ENCODE results near the gene MEF2A.

MEF2A gene

DNA sequence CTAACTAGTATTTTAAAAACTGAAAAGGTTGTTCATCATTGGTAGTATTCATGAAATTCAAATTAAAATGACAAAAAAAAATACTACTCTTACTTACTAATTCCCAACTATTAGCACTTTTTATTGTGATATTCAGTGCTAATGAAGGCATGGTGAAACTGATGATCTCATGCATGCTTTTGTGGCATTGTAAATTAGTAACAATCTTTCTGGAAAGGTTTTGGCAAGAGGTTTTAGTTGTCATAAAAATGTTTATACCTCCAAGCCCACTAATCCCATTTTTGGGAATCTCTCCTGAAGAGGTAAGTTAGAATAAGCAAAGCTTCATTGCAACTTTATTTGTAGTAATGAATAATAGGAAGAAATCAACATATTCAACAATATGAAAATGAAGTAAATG, 114.5 kb downstream of the MEF2A start:
- H3K4me3 Mint-ChIP-seq = no peak overlapping the region
- no peaks in the 10 kb centered on the region for H3K9me3 Mint-ChIP-seq
- H3K27me3 Mint-ChIP-seq = no peaks in the 10 kb centered on the region
- H3K27ac Mint-ChIP-seq = peak overlapping the region; percentile 62
- peaks cover 45% of the 10 kb centered on the region for H3K4me1 Mint-ChIP-seq
- peaks cover 23% of the 10 kb centered on the region for H3K36me3 Mint-ChIP-seq

DNA sequence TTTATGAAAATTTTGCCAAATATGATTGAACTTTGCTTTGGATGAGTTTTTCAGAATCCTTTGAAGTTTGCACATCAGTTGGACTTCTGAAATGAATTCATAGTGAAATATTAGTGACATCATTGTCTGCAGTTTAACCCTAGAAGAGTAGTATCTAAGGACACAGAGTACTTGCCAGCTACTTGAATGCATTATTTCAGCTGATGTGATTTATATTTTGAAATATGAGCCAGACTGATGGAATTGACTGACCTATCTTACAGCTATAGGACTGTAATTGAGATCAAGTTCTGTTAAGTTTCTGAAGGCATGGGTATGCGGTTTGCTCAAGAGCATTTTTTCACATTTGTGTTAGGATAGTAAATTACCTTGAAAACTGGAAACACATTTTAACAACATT, 116.2 kb downstream of the MEF2A start:
- Mint-ChIP-seq H3K4me1 (peaks cover 56% of the 10 kb centered on the region), H3K4me3 (no peak overlapping the region), H3K27ac (peak overlapping the region; percentile 68), H3K36me3 (peaks cover 33% of the 10 kb centered on the region), H3K27me3 (no peaks in the 10 kb centered on the region), H3K9me3 (no peaks in the 10 kb centered on the region)

DNA sequence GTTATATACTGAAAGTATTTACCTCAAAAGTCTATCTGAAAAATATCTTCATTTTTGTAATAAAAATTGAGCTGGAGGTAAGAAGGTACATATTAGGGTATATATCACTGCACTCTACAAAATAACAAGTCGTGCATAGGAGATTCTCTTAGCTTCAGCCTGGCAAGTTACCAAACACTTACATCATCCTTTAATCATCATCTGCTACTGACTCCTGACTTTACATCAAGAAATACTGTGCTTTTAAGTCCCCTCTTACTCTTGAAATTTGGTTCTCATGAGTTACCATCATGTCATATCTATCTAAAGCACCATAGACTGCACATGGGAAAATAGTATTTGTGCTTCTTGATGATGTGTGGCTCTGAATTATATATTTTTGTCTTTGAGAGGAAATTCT, 116.7 kb downstream of the MEF2A start:
- H3K9me3 Mint-ChIP-seq = no peaks in the 10 kb centered on the region
- H3K27me3 Mint-ChIP-seq = no peaks in the 10 kb centered on the region
- H3K4me1 Mint-ChIP-seq = peaks cover 58% of the 10 kb centered on the region
- no peak overlapping the region for H3K4me3 Mint-ChIP-seq
- H3K36me3 Mint-ChIP-seq = peaks cover 29% of the 10 kb centered on the region
- peak overlapping the region; percentile 68 for H3K27ac Mint-ChIP-seq

DNA sequence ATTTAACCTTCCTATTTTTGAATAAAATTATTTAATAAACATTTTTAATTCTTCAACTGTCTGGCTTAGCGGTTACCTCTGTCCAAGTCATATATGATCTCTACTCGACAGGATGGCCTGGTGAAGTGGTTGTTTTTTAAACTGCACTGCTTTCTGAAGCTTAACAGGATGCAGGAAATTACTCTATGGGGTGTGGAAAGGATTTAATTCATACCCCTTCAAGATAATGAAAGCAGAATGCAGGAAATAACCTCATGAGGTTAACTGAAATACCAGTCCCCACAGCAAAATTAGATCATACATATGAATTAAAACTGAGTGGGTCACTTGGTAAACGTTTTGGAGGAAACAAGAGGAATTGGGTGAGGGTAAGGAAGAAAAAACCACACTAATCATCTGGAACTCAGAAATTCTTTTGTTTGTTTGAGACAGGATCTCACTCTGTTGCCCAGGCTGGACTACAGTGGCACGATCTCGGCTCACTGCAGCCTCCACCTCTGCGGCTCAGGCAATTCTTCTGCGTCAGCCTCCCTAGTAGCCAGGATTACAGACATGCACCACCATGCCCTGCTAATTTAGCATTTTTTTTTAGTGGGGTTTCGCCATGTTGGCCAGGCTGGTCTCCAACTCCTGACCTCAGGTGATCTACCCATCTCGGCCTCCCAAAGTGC, 117.4 kb downstream of the MEF2A start:
- no peaks in the 10 kb centered on the region for H3K27me3 Mint-ChIP-seq
- peak overlapping the region; percentile 59 for H3K4me3 Mint-ChIP-seq
- peaks cover 60% of the 10 kb centered on the region for H3K4me1 Mint-ChIP-seq
- H3K27ac Mint-ChIP-seq = peak overlapping the region; percentile 94
- H3K9me3 Mint-ChIP-seq = no peaks in the 10 kb centered on the region
- peaks cover 30% of the 10 kb centered on the region for H3K36me3 Mint-ChIP-seq

DNA sequence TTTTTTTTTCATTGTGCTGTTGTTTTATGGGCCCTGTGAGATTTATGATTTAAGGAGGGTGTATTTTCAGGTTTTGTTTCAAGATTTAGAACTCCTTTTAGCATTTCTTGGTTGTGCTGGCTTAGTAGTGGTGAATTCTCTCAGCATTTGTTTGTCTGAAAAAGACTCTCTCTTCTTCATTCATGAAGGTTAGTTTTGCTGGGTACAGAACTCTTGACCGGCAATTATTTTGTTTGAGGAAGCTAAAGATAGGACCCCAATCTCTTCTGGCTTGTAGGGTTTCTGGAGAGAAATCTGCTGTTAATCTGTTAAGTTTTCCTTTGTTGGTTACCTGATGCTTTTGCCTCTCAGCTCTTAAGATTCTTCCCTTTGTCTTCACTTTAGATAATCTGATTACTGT, 120.5 kb downstream of the MEF2A start:
- peaks cover 52% of the 10 kb centered on the region for H3K4me1 Mint-ChIP-seq
- peak overlapping the region; percentile 32 for H3K27ac Mint-ChIP-seq
- no peaks in the 10 kb centered on the region for H3K9me3 Mint-ChIP-seq
- peaks cover 35% of the 10 kb centered on the region for H3K36me3 Mint-ChIP-seq
- H3K4me3 Mint-ChIP-seq = no peak overlapping the region
- no peaks in the 10 kb centered on the region for H3K27me3 Mint-ChIP-seq

DNA sequence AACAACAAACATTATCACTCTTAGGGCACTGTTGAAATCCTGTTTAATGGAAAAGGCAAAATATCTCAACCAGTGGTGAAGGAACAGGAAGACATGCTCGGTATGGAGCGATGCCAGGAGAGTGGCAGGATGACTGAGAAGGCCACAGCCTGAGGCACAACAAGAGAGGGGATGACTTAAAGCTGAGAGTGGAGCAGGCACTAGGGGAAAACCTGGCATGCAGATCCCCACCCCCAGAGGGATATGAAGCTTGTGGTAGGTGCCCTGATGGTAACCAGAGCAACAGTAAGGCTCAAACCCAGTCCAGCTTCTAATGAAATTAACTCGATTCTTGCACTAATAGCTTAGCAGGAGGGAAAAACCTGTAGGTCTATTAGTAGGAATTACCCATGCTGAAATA, 127.0 kb downstream of the MEF2A start:
- H3K36me3 Mint-ChIP-seq = peaks cover 29% of the 10 kb centered on the region
- no peak overlapping the region for H3K4me3 Mint-ChIP-seq
- H3K27ac Mint-ChIP-seq = no peak overlapping the region
- no peaks in the 10 kb centered on the region for H3K27me3 Mint-ChIP-seq
- H3K9me3 Mint-ChIP-seq = no peaks in the 10 kb centered on the region
- no peaks in the 10 kb centered on the region for H3K4me1 Mint-ChIP-seq

DNA sequence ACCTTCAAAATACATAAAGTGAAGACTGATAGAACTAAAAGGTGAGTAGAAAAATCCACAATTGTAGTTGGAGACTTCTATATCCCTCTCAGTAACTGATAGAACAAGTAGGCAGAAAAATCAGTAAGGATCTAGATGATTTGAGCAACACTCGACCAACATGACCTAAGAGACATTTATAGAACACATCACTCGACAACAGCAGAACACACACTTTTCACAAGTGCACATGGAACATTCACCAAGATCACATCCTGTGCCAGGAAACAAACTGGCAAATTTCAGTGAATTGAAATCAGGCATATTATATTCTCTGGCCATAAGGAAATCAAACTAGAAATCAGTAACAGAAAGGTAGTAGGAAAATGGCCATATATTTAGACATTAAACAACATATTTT, 130.3 kb downstream of the MEF2A start:
- H3K4me1 Mint-ChIP-seq = no peaks in the 10 kb centered on the region
- no peak overlapping the region for H3K27ac Mint-ChIP-seq
- peaks cover 19% of the 10 kb centered on the region for H3K36me3 Mint-ChIP-seq
- no peak overlapping the region for H3K4me3 Mint-ChIP-seq
- H3K9me3 Mint-ChIP-seq = no peaks in the 10 kb centered on the region
- no peaks in the 10 kb centered on the region for H3K27me3 Mint-ChIP-seq

DNA sequence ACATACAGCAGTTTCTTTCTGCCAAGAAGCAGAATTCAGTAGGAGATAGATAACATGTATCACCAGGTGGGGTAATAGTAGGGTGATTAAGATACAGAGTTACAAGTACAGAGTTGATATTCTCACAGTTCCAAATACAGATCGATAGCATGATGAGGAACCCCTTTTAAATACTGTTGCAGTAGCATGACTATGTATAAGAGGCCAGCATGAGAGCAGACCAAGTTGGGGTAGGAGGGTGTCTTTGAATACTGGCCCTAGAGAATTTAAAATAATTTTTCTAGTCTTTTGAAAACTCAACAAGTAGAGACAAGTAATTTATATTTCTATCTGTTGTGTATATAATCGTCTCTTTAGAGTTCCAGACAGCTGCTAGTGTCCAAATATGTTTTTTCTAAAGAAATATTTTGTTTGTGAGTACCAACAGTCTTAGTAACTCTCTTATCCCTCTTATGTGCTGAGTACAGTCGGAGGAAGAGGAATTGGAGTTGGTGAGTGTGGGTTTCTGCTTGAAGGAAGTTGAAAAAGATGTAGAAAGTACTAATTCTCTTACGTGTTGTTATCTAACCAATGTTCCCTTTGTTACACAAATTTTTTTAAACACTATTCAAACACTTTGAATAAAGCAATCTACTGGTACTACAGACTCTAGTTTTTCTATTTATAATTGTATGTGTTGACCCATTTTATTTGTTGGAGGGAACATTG, 137.3 kb downstream of the MEF2A start:
- Mint-ChIP-seq H3K27ac (peak overlapping the region; percentile 73), H3K4me3 (peak overlapping the region; percentile 2), H3K9me3 (no peaks in the 10 kb centered on the region), H3K4me1 (peaks cover 46% of the 10 kb centered on the region), H3K27me3 (no peaks in the 10 kb centered on the region), H3K36me3 (no peaks in the 10 kb centered on the region)

DNA sequence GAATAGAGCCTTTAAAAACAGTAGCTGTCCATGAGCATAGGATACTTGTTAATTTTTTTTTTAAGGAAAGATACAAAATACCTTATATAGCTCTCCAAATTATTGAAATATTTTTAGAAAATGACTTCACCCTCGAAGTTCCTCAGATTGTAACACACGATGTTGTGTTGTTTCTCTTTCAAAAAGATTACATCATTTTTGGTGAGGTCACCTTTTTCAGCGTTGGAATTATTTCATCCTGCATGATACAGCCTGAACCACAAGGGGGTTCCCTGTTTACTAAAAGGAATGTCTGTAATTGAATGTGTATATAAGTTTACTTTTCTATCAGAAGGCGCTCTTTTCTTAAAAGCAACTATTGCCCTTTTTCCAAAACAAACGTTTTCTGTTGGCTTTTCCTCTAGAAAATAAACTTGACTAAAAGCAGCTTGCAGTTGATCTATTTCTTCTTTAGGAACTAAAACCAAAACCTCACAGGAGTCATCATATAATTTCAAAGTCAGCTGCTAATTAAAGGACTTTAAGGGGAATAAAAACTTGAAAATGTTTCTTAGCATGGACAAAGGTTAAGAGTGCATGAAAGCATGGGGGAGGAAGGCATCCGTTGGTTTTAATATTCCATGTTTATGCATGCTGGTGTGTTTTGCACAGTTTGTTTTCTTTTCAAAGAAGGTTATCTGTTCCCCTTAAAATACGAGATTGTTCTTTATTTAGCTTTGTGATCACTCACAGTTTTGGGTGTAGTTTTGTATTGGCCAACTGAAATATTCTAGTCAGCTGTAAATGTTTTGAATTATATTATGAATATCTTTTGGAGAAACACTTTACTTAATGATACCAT, 138.0 kb downstream of the MEF2A start:
- no peak overlapping the region for H3K4me3 Mint-ChIP-seq
- no peaks in the 10 kb centered on the region for H3K9me3 Mint-ChIP-seq
- peaks cover 54% of the 10 kb centered on the region for H3K4me1 Mint-ChIP-seq
- peak overlapping the region; percentile 73 for H3K27ac Mint-ChIP-seq
- H3K27me3 Mint-ChIP-seq = no peaks in the 10 kb centered on the region
- no peaks in the 10 kb centered on the region for H3K36me3 Mint-ChIP-seq

DNA sequence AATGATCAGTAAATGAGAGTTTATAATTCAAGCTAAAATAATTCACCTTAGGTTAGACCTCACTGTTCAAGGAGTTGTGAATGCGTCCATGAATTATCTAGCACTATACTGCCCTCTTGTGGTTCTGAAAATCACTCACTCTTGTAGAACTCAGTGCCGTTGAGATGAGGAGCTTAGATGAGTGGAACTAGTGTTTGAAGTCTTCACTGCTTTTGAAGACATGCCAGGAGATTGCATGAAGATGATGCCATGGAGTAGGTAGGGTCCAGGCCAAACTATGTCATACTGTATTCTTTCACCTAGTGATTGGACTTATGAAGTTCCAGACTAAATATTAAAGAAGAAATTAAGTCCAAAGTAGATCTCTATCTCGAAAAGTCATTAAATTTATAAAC, 138.7 kb downstream of the MEF2A start:
- Mint-ChIP-seq H3K4me3 (no peak overlapping the region), H3K36me3 (no peaks in the 10 kb centered on the region)

DNA sequence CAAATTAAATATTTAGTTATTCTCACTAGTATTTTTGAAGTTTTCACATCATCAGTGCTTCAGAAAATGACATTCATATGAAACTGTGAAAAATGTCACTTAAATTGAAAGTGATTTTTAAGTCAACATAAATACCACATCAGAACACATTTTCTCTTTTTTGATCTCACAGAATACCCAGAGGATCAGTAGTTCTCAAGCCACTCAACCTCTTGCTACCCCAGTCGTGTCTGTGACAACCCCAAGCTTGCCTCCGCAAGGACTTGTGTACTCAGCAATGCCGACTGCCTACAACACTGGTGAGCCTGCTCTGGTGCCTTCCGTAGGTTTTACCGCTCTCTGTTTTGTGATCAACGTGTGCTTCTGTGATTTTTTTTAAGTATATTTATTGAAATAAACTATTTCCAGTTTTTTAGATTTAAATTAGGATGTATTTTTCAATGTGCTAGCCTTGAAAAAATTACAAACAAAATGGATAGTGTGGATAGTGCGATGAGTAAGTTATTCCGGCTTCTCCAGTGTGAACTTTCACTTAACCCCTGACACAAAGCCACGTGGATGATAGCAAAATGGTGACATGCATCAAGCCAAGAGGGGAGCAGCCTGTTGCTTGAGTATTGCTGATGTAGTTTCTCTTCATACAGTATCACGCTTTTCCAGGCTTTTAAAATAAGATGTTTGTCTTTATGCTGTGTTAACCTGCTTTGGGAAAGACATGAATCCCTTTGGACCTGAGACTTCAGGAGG, 140.9 kb downstream of the MEF2A start:
- Mint-ChIP-seq H3K27me3 (no peaks in the 10 kb centered on the region), H3K4me3 (peak overlapping the region; percentile 81), H3K27ac (peak overlapping the region; percentile 95), H3K36me3 (no peaks in the 10 kb centered on the region), H3K9me3 (no peaks in the 10 kb centered on the region), H3K4me1 (peaks cover 63% of the 10 kb centered on the region)

More for the DNA sequence above, 138.7 kb downstream of the MEF2A start:
- Mint-ChIP-seq H3K27me3 (no peaks in the 10 kb centered on the region), H3K27ac (no peak overlapping the region), H3K4me1 (peaks cover 60% of the 10 kb centered on the region), H3K9me3 (no peaks in the 10 kb centered on the region)

DNA sequence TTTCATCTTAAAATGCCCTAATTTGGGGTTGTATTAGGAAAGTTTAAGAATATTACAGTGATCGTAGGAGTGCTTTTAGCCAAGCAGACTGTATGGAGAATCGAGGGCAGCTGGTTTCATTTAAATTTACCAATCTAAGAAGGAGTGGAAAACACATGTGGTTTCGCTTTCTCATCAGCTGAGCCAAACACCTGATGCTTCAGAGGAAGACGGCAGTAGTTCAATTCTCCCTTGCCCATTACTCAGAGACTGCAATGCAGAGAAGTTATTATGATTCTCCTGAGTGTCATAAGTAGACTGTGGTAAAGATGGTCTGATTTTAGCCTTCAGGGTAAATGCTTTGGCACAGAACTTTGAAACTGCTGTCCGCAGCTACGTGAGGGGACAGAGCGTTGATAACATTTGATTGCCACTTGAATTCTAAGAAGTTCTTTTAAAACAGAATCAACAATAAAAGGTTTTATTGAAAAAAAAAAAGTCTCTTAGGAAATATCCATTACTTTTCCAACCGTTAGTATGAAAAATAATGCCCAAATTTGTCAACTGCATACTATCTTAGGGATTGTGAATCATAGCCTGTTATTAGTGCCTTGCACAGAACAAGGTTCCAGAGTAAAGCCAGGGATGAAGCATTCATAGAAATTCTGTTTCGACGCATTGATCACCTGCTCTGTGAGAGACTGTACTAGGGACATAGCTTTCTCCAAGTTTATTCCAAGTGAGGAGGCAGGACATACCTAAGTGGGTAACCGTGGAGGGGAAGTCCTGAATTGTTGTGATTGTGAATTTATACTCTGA, 141.9 kb downstream of the MEF2A start:
- Mint-ChIP-seq H3K27me3 (no peaks in the 10 kb centered on the region), H3K4me3 (peak overlapping the region; percentile 81), H3K27ac (peak overlapping the region; percentile 95), H3K4me1 (peaks cover 61% of the 10 kb centered on the region), H3K9me3 (no peaks in the 10 kb centered on the region), H3K36me3 (no peaks in the 10 kb centered on the region)

DNA sequence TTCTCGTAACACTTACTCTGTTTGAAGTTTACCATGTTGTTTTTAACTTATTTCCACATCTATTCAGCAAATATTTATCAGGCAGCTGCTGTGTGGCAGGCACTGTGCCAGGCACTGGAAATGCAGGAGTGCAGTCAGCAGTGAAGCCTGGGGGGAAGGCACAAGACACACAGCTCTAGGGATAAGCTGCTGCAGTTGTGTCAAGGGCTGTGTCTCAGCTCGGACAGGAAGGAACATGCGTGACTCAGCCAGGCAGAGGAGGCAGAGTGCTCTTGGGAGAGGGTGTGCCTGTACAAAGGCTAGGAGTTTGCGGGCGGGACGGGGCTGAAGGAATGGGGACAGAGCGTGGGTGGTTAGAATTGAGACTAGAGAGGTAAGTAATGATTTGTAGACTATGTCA, 142.8 kb downstream of the MEF2A start:
- no peaks in the 10 kb centered on the region for H3K27me3 Mint-ChIP-seq
- peak overlapping the region; percentile 69 for H3K27ac Mint-ChIP-seq
- H3K4me3 Mint-ChIP-seq = no peak overlapping the region
- peaks cover 3% of the 10 kb centered on the region for H3K36me3 Mint-ChIP-seq
- peaks cover 52% of the 10 kb centered on the region for H3K4me1 Mint-ChIP-seq
- H3K9me3 Mint-ChIP-seq = no peaks in the 10 kb centered on the region

DNA sequence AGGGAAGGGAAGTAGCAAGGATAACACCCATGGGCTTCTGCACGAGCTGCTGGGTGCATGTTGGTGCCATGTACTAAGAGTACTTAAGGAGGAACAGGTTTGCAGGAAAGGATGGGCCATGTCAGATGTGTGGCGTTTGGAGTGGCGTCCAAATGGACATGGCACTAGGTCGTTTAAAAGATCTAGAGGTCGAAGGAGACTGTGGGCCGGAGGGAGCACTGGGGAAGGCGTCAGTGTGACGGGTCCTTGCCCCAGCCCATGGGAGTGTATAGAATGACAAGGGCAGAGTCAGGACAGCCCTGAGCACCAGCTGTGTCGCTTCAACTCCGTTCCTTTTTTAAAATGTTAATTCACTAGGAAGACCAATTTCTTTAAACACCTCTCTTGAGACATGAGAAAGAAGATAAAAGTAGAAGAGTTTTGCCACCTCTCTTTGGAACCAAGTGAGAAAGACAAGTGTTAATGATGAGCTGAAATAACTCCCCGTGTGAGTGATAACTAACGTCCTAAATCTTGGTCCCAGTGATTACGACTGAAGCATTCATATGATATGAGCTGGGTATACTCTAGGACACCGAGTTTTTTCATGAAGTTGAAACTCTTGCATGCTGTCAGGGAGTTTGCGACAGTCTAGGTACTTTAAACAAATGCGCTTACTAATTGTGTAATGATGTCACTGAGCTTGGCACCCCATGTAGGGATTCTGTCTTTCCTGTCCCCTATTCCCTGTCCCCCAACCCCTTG, 143.6 kb downstream of the MEF2A start:
- peak overlapping the region; percentile 46 for H3K27ac Mint-ChIP-seq
- no peaks in the 10 kb centered on the region for H3K27me3 Mint-ChIP-seq
- H3K9me3 Mint-ChIP-seq = no peaks in the 10 kb centered on the region
- peaks cover 44% of the 10 kb centered on the region for H3K4me1 Mint-ChIP-seq
- H3K36me3 Mint-ChIP-seq = peaks cover 3% of the 10 kb centered on the region
- no peak overlapping the region for H3K4me3 Mint-ChIP-seq
